ENCODE data around the gene PTPRN.

The PTPRN gene

GRCh38 chr2:219250049-219250781, 59.0 kb downstream of the PTPRN start:
- H3K4me2 ChIP-seq (ENCODE audit: insufficient read depth, low read length, poor library complexity, severe bottlenecking), result no peak overlapping the region
- H2BK15ac ChIP-seq (ENCODE audit: low read length), result no peak overlapping the region
- H3K27ac ChIP-seq (replicated peaks; ENCODE audit: low read length), result no peak overlapping the region
- H3K4me3 ChIP-seq (ENCODE audit: low read length in 2 of 2), result peak overlapping the region in 1 of 2 donors; percentile 17
- H3K23ac ChIP-seq (ENCODE audit: low read depth, low read length, poor library complexity), result peak overlapping the region; percentile 35
- no peak overlapping the region for H3K4ac ChIP-seq (ENCODE audit: low read length)
- H4K8ac ChIP-seq (ENCODE audit: low read depth, low read length), result no peak overlapping the region
- no peak for DNase-seq (ENCODE audit: low spot score)
- H2AFZ ChIP-seq (ENCODE audit: low read length), result no peak overlapping the region
- peak overlapping the region; percentile 3 for H3K9ac ChIP-seq (ENCODE audit: low read depth, low read length, poor library complexity)
- no peak overlapping the region for H3K14ac ChIP-seq (ENCODE audit: low read length)
- no peak overlapping the region for H2BK120ac ChIP-seq (ENCODE audit: low read depth, low read length)
- H3K27me3 ChIP-seq (ENCODE audit: control insufficient read depth in 3 of 3, insufficient read depth in 3 of 3, low read depth in 1 of 3, low read length in 3 of 3), result peaks cover 23 to 42% (median 42%) of the 10 kb centered on the region in 3 experiments
- no peaks in the 10 kb centered on the region for H3K79me1 ChIP-seq (ENCODE audit: low read depth, low read length)
- peaks cover 15 to 22% of the 10 kb centered on the region in 2 donors for H3K4me1 ChIP-seq (ENCODE audit: control insufficient read depth in 2 of 2, insufficient read depth in 1 of 2, low read depth in 1 of 2, low read length in 2 of 2)
- peak overlapping the region; percentile 44 for H2BK5ac ChIP-seq (ENCODE audit: low read length)
- H4K91ac ChIP-seq (ENCODE audit: low read depth, low read length, poor library complexity), result peak overlapping the region; percentile 81
- peaks cover 0 to 2% of the 10 kb centered on the region in 2 donors for H3K9me3 ChIP-seq (replicated peaks in 1 of 2; ENCODE audit: control insufficient read depth in 2 of 2, insufficient read depth in 1 of 2, low read depth in 1 of 2, low read length in 2 of 2)
- H2BK12ac ChIP-seq (ENCODE audit: low read length), result no peak overlapping the region
- WGBS, 2 donors (ENCODE audit: extremely low coverage in 2 of 2, insufficient read length in 2 of 2, insufficient replicate concordance in 1 of 2), result no CpG with 5 or more reads among the region's 22 CpGs
- H2AK5ac ChIP-seq (ENCODE audit: low read depth, low read length), result no peak overlapping the region
- no peak overlapping the region for H3K18ac ChIP-seq (ENCODE audit: low read length)
- H3K36me3 ChIP-seq (replicated peaks in 1 of 2; ENCODE audit: control insufficient read depth in 2 of 2, insufficient read depth in 2 of 2, low read length in 2 of 2), result peaks cover 10 to 24% of the 10 kb centered on the region in 2 donors

GRCh38 chr2:219249203-219249980, 59.8 kb downstream of the PTPRN start:
- H2BK120ac ChIP-seq (ENCODE audit: low read depth, low read length), result no peak overlapping the region
- H3K9ac ChIP-seq (ENCODE audit: low read depth, low read length, poor library complexity), result no peak overlapping the region
- no peak overlapping the region for H3K14ac ChIP-seq (ENCODE audit: low read length)
- no peak overlapping the region for H4K91ac ChIP-seq (ENCODE audit: low read depth, low read length, poor library complexity)
- no peak overlapping the region for H2BK12ac ChIP-seq (ENCODE audit: low read length)
- H3K23ac ChIP-seq (ENCODE audit: low read depth, low read length, poor library complexity), result peak overlapping the region; percentile 46
- no peak overlapping the region for H2BK5ac ChIP-seq (ENCODE audit: low read length)
- no peak overlapping the region for H2AFZ ChIP-seq (ENCODE audit: low read length)
- H3K4me1 ChIP-seq (ENCODE audit: control insufficient read depth in 2 of 2, insufficient read depth in 1 of 2, low read depth in 1 of 2, low read length in 2 of 2), result peaks cover 18 to 24% of the 10 kb centered on the region in 2 donors
- H3K4me3 ChIP-seq (ENCODE audit: low read length in 2 of 2), result no peak overlapping the region
- no peak overlapping the region for H3K4me2 ChIP-seq (ENCODE audit: insufficient read depth, low read length, poor library complexity, severe bottlenecking)
- H2AK5ac ChIP-seq (ENCODE audit: low read depth, low read length), result no peak overlapping the region
- no peak overlapping the region for H2BK15ac ChIP-seq (ENCODE audit: low read length)
- WGBS, 2 donors (ENCODE audit: extremely low coverage in 2 of 2, insufficient read length in 2 of 2, insufficient replicate concordance in 1 of 2), result no CpG with 5 or more reads among the region's 7 CpGs
- H3K36me3 ChIP-seq (replicated peaks in 1 of 2; ENCODE audit: control insufficient read depth in 2 of 2, insufficient read depth in 2 of 2, low read length in 2 of 2), result peaks cover 10 to 24% of the 10 kb centered on the region in 2 donors
- H3K4ac ChIP-seq (ENCODE audit: low read length), result no peak overlapping the region
- H3K27me3 ChIP-seq (ENCODE audit: control insufficient read depth in 3 of 3, insufficient read depth in 3 of 3, low read depth in 1 of 3, low read length in 3 of 3), result peaks cover 21 to 34% (median 34%) of the 10 kb centered on the region in 3 experiments
- peaks cover 0 to 2% of the 10 kb centered on the region in 2 donors for H3K9me3 ChIP-seq (replicated peaks in 1 of 2; ENCODE audit: control insufficient read depth in 2 of 2, insufficient read depth in 1 of 2, low read depth in 1 of 2, low read length in 2 of 2)
- no peak overlapping the region for H3K18ac ChIP-seq (ENCODE audit: low read length)
- H4K8ac ChIP-seq (ENCODE audit: low read depth, low read length), result peak overlapping the region; percentile 54
- DNase-seq (ENCODE audit: low spot score), result no peak
- H3K27ac ChIP-seq (replicated peaks; ENCODE audit: low read length), result no peak overlapping the region
- H3K79me1 ChIP-seq (ENCODE audit: low read depth, low read length), result no peaks in the 10 kb centered on the region

GRCh38 chr2:219248845-219249202, 60.4 kb downstream of the PTPRN start:
- H2AFZ ChIP-seq (ENCODE audit: low read length), result no peak overlapping the region
- H3K27me3 ChIP-seq (ENCODE audit: control insufficient read depth in 3 of 3, insufficient read depth in 3 of 3, low read depth in 1 of 3, low read length in 3 of 3), result peaks cover 16 to 28% (median 28%) of the 10 kb centered on the region in 3 experiments
- H2BK5ac ChIP-seq (ENCODE audit: low read length), result no peak overlapping the region
- no peak overlapping the region for H3K14ac ChIP-seq (ENCODE audit: low read length)
- no peak overlapping the region for H4K8ac ChIP-seq (ENCODE audit: low read depth, low read length)
- H3K36me3 ChIP-seq (replicated peaks in 1 of 2; ENCODE audit: control insufficient read depth in 2 of 2, insufficient read depth in 2 of 2, low read length in 2 of 2), result peaks cover 10 to 24% of the 10 kb centered on the region in 2 donors
- no peaks in the 10 kb centered on the region for H3K9me3 ChIP-seq (replicated peaks in 1 of 2; ENCODE audit: control insufficient read depth in 2 of 2, insufficient read depth in 1 of 2, low read depth in 1 of 2, low read length in 2 of 2)
- WGBS, 2 donors (ENCODE audit: extremely low coverage in 2 of 2, insufficient read length in 2 of 2, insufficient replicate concordance in 1 of 2), result no CpG with 5 or more reads among the region's 2 CpGs
- no peak overlapping the region for H3K4me3 ChIP-seq (ENCODE audit: low read length in 2 of 2)
- no peak overlapping the region for H3K18ac ChIP-seq (ENCODE audit: low read length)
- H3K23ac ChIP-seq (ENCODE audit: low read depth, low read length, poor library complexity), result no peak overlapping the region
- H3K27ac ChIP-seq (replicated peaks; ENCODE audit: low read length), result no peak overlapping the region
- H3K4ac ChIP-seq (ENCODE audit: low read length), result no peak overlapping the region
- DNase-seq (ENCODE audit: low spot score), result no peak
- no peaks in the 10 kb centered on the region for H3K79me1 ChIP-seq (ENCODE audit: low read depth, low read length)
- no peak overlapping the region for H4K91ac ChIP-seq (ENCODE audit: low read depth, low read length, poor library complexity)
- H2AK5ac ChIP-seq (ENCODE audit: low read depth, low read length), result no peak overlapping the region
- no peak overlapping the region for H3K9ac ChIP-seq (ENCODE audit: low read depth, low read length, poor library complexity)
- peaks cover 14 to 21% of the 10 kb centered on the region in 2 donors for H3K4me1 ChIP-seq (ENCODE audit: control insufficient read depth in 2 of 2, insufficient read depth in 1 of 2, low read depth in 1 of 2, low read length in 2 of 2)
- H3K4me2 ChIP-seq (ENCODE audit: insufficient read depth, low read length, poor library complexity, severe bottlenecking), result no peak overlapping the region
- no peak overlapping the region for H2BK120ac ChIP-seq (ENCODE audit: low read depth, low read length)
- no peak overlapping the region for H2BK15ac ChIP-seq (ENCODE audit: low read length)
- H2BK12ac ChIP-seq (ENCODE audit: low read length), result no peak overlapping the region
